Choroid plexus epithelial cell (primary cell): ENCODE measurements around the gene LSP1.
A peak's percentile ranks its signal among the peaks of the same experiment; 100 is the strongest.

Experiments used
- DNase-seq: peaks from one replicate; pipeline ENCODE4 v3.0.0-alpha.2; 2010; ENCODE audit warnings: low read depth
- H3K4me3 ChIP-seq: 2 replicates; pipeline ENCODE4 v1.5.1; 2011; ENCODE audit warnings: low read depth, mild to moderate bottlenecking, control low read depth, low read length, moderate library complexity
- CTCF ChIP-seq: conservative IDR thresholded peaks from 2 replicates; pipeline ENCODE4 v1.5.1; 2011; ENCODE audit warnings: low read depth, mild to moderate bottlenecking, control low read depth, inconsistent platforms, low read length, moderate library complexity

LSP1 gene

GRCh38 chr11:1834062-1834610, 18.7 kb upstream of the LSP1 start:
- no peak for TF ChIP-seq CTCF
- no peak for DNase-seq
- no peak overlapping the region for H3K4me3 ChIP-seq

- no peak for TF ChIP-seq CTCF
- no peak within 1 kb of the TSS for H3K4me3 ChIP-seq
- no peak for DNase-seq
These were observed 17.9 kb upstream of the LSP1 start, which contains the start of gene SYT8 for GRCh38 chr11:1834779-1835670. Gene SYT8 (plus strand): TSS chr11:1834990. CDS start chr11:1835106, 116 bp downstream.

- H3K4me3 ChIP-seq = no peak overlapping the region
- DNase-seq = no peak
- no peak for TF ChIP-seq CTCF
These were observed 17.2 kb upstream of the LSP1 start for GRCh38 chr11:1835671-1836010.

GRCh38 chr11:1836011-1836945, 16.6 kb upstream of the LSP1 start:
- DNase-seq = no peak
- no peak for TF ChIP-seq CTCF
- no peak overlapping the region for H3K4me3 ChIP-seq

GRCh38 chr11:1837171-1838076, 15.5 kb upstream of the LSP1 start:
- H3K4me3 ChIP-seq = no peak overlapping the region
- TF ChIP-seq CTCF = peak; percentile 93
- DNase-seq = peak; percentile 62

- no peak for TF ChIP-seq CTCF
- no peak for DNase-seq
- no peak overlapping the region for H3K4me3 ChIP-seq
These were observed 14.8 kb upstream of the LSP1 start for GRCh38 chr11:1838077-1838425.
